ENCODE measurements around the gene RASL11A. TPM values are rescaled to one million over a fixed set of nuclear protein-coding genes. Genes with fewer than 3 reads are reported as not detected.

The RASL11A gene
- total RNA-seq, 1 donor: 4.7 TPM

DNA sequence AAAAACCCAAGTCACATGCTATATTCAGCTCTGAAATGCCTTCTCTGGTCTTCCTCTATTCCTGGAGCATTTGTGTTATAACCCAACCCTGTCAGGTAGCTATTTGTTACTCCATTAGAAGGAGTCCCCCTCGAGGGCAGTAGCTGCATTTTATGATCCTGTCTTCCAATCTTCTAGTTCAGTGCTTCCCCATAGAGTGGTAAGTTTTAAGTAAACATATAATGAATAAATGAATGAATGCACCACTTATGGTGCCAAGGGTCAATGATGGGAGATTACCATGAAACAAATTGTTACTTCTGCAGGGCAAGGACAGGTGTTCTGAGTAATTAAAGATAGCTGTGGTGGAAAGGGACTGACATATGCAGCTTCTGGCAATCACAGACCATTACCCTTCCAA, 4.0 kb downstream of the RASL11A start:
- no peak for DNase-seq (ENCODE audit: low read depth)
- TF ChIP-seq, protein P1, sequence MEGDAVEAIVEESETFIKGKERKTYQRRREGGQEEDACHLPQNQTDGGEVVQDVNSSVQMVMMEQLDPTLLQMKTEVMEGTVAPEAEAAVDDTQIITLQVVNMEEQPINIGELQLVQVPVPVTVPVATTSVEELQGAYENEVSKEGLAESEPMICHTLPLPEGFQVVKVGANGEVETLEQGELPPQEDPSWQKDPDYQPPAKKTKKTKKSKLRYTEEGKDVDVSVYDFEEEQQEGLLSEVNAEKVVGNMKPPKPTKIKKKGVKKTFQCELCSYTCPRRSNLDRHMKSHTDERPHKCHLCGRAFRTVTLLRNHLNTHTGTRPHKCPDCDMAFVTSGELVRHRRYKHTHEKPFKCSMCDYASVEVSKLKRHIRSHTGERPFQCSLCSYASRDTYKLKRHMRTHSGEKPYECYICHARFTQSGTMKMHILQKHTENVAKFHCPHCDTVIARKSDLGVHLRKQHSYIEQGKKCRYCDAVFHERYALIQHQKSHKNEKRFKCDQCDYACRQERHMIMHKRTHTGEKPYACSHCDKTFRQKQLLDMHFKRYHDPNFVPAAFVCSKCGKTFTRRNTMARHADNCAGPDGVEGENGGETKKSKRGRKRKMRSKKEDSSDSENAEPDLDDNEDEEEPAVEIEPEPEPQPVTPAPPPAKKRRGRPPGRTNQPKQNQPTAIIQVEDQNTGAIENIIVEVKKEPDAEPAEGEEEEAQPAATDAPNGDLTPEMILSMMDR (IDR thresholded peaks at IDR 0.05; ENCODE audit: insufficient read depth, low read depth, low read length): no peak
- H3K4me3 ChIP-seq (ENCODE audit: low read depth, low read length): no peak overlapping the region

DNA sequence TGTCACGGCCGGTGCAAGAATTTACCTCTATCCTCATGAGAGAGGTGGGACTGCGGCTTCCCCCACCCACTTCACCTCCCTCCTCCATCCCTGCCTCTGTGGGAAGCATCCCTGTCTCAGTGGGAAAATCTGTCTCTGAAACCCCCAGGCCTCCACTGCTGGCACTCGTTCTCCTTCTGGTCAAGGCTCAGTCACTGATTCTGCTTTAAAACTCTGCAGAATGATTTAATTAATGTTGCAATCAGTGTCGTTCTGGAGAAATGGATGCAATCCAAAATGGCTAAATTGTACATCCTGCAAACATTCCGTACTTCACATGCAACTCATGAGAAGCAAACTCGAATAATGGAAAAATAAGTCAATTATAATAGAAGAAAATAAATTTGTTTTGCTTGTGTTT, 5.6 kb downstream of the RASL11A start:
- no peak overlapping the region for H3K4me3 ChIP-seq (ENCODE audit: low read depth, low read length)
- DNase-seq (ENCODE audit: low read depth): peak; percentile 70
- TF ChIP-seq, protein P1 (IDR thresholded peaks at IDR 0.05; ENCODE audit: insufficient read depth, low read depth, low read length): no peak

DNA sequence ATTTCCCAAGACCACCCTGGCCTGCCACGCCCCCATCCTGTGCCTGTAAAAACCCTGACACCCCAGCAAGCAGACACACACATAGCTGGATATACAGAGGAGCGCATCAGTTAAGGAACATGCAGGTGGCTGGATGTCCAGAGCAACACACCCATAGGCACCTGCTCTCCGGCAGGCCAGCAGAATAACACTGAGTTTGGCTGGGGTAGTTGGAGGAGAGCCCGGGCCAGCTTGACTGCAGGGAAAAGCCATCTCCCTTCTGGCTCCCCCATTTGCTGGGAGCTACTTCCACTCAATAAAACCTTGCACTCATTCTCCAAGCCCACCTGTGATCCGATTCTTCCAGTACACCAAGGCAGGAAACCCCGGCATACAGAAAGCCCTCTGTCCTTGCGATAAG, 8.9 kb downstream of the RASL11A start:
- H3K4me3 ChIP-seq (ENCODE audit: low read depth, low read length): no peak overlapping the region
- no peak for DNase-seq (ENCODE audit: low read depth)
- TF ChIP-seq, protein P1 (IDR thresholded peaks at IDR 0.05; ENCODE audit: insufficient read depth, low read depth, low read length): no peak

DNA sequence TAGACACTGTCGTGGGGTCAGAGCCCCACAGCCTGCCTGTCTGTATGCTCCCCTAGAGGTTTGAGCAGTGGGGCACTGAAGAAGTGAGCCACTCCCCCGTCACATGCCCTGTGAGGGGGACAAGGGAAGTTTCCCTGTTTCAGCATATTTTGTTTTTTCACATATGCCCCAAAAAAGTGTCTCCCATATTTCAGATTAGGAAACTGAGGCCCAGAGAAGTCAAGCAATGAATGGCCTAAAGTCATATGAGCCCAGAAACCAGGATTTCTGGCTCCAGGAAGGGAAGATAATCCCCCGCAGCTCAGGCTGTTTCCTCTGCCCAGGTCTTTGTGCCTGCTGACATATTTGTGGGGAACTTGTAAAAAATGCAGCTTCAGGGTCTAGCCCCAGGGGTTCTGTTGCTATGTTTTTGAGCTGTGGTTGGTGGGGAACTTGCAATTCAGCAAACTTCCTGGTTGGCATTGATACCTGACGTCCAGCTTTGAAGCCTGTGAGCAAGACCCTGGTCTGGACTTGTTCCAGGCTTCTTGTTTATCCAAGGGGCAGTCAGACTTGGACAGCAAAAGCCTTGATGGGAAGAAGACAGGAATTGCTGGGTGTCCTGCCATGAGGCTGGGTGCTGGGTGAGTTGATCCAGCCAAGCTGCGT, 9.5 kb downstream of the RASL11A start:
- TF ChIP-seq, protein P1 (IDR thresholded peaks at IDR 0.05; ENCODE audit: insufficient read depth, low read depth, low read length): no peak

DNA sequence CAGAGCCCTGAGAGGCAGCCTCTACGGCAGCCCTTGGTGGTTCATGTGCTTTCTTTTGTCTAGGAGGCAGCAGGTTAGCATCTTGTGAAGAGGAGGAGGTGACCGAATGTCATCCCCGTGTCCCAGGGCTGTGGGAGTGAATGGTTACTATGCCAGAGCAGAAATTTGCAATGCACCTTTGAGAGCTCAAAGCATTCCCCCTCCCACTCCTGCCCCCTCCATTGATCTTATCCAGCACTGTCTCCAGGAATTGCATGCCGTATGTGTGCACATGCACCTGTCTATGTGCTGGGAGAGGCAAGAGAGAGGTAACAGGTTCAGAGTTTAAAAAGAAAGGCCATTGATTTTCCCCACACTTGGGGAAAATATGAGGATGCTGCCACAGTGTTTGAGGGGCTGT, 10.2 kb downstream of the RASL11A start:
- DNase-seq (ENCODE audit: low read depth): no peak
- TF ChIP-seq, protein P1 (IDR thresholded peaks at IDR 0.05; ENCODE audit: insufficient read depth, low read depth, low read length): no peak
- no peak overlapping the region for H3K4me3 ChIP-seq (ENCODE audit: low read depth, low read length)

More for the DNA sequence above, 9.5 kb downstream of the RASL11A start:
- DNase-seq (ENCODE audit: low read depth): no peak
- H3K4me3 ChIP-seq (ENCODE audit: low read depth, low read length): no peak overlapping the region

DNA sequence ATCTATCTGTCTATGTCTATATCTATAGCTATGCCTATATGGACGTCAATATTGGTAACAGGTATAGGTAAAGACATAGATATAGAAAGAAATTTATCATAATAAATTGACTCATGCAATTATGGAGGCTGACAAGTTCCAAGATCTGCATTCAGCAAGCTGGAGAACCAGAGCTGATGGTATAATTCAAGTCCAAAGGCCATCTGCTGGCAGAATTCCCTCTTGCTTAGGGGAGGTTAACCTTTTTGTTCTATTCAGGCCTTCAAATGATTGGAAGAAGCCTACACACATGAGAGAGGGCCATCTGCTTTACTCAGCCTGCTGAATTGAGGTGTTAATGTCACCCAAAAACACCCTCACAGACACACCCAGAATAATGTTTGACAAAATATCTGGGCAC, 10.8 kb downstream of the RASL11A start:
- TF ChIP-seq, protein P1 (IDR thresholded peaks at IDR 0.05; ENCODE audit: insufficient read depth, low read depth, low read length): peak; percentile 13

More for the DNA sequence above, 10.8 kb downstream of the RASL11A start:
- no peak for DNase-seq (ENCODE audit: low read depth)
- no peak overlapping the region for H3K4me3 ChIP-seq (ENCODE audit: low read depth, low read length)
